Tibial nerve (tissue), 4 donors: ENCODE measurements around the gene OR51S1.

Source experiments
- EP300 ChIP-seq, 2 donors: sonication (generic); formaldehyde crosslinking; IDR thresholded peaks; one replicate each; pipeline ENCODE4 v1.6.1; 2017; ENCODE audit warnings: antibody characterized with exemption in 2 of 2, mild to moderate bottlenecking in 1 of 2
- POLR2A ChIP-seq, 2 donors: fragments of 450-650 bp; IDR thresholded peaks; one replicate each; pipeline ENCODE4 v1.6.1; 2017; ENCODE audit warnings: antibody characterized with exemption in 2 of 2, mild to moderate bottlenecking in 2 of 2, moderate library complexity in 2 of 2
- TF ChIP-seq, protein P1 (sequence below), 5 experiments: fragments of 200-600 bp in 3 of 5; fragments of 450-650 bp in 2 of 5; sonication (generic) in 3 of 5; IDR thresholded peaks; one replicate each; pipeline ENCODE4 v1.5.1; 2016 to 2019; ENCODE audit warnings: antibody characterized with exemption in 5 of 5, mild to moderate bottlenecking in 3 of 5, moderate library complexity in 2 of 5

DNA sequence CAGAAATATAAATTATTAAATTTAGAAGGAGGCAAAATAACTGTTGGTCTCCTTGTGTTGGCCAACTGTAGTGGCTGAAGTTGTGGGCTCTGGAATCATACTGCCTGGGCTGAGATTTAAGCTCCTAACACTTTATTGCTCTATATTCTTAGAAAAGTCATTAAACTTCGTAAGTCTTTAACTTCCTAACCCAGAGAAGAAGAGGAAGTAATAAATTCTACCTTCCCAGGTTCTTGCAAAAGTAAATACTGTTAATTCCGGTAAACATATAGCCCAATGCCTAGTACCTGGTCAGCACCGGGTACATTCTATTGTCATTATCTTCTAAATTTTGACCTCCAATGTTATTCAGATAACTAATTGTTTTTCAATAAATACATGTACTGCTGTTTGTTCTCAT is 37.2 kb upstream of the OR51S1 start:
- TF ChIP-seq, protein P1, sequence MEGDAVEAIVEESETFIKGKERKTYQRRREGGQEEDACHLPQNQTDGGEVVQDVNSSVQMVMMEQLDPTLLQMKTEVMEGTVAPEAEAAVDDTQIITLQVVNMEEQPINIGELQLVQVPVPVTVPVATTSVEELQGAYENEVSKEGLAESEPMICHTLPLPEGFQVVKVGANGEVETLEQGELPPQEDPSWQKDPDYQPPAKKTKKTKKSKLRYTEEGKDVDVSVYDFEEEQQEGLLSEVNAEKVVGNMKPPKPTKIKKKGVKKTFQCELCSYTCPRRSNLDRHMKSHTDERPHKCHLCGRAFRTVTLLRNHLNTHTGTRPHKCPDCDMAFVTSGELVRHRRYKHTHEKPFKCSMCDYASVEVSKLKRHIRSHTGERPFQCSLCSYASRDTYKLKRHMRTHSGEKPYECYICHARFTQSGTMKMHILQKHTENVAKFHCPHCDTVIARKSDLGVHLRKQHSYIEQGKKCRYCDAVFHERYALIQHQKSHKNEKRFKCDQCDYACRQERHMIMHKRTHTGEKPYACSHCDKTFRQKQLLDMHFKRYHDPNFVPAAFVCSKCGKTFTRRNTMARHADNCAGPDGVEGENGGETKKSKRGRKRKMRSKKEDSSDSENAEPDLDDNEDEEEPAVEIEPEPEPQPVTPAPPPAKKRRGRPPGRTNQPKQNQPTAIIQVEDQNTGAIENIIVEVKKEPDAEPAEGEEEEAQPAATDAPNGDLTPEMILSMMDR (IDR thresholded peaks at IDR 0.05), result no peak
- no peak for TF ChIP-seq POLR2A (IDR thresholded peaks at IDR 0.05)
- no peak for TF ChIP-seq EP300 (IDR thresholded peaks at IDR 0.05)
